HepG2 (cell line): Measurements from ENCODE around the gene DPEP3. TPM values are rescaled to one million over a fixed set of nuclear protein-coding genes. Genes with fewer than 3 reads are reported as not detected.
A peak's percentile ranks its signal among the peaks of the same experiment; 100 is the strongest.

Experiments
- BRCA1 ChIP-seq: sonication (generic); formaldehyde crosslinking; IDR thresholded peaks from 2 replicates; pipeline ENCODE4 v1.4.0; 2020; ENCODE audit warnings: missing genetic modification reagents
- FOSL1 ChIP-seq: sonication (generic); formaldehyde crosslinking; IDR thresholded peaks from 2 replicates; pipeline ENCODE4 v1.9.0; 2021; ENCODE audit warnings: missing genetic modification reagents, borderline replicate concordance
- HMG20B ChIP-seq: conservative IDR thresholded peaks from 2 replicates; pipeline ENCODE4 v1.6.1; 2016; ENCODE audit warnings: missing genetic modification reagents, missing compliant biosample characterization
- KMT2B ChIP-seq: IDR thresholded peaks from 2 replicates; pipeline ENCODE4 v1.6.1; 2016; ENCODE audit warnings: missing genetic modification reagents, missing compliant biosample characterization
- MIER3 ChIP-seq: IDR thresholded peaks from 2 replicates; pipeline ENCODE4 v1.6.1; 2016; ENCODE audit warnings: missing compliant biosample characterization, borderline replicate concordance
- MTA1 ChIP-seq: sonication (generic); formaldehyde crosslinking; IDR thresholded peaks from 2 replicates; pipeline ENCODE4 v1.4.0; 2020; ENCODE audit warnings: missing genetic modification reagents, mild to moderate bottlenecking, borderline replicate concordance
- NAIF1 ChIP-seq: sonication (generic); formaldehyde crosslinking; IDR thresholded peaks from 2 replicates; pipeline ENCODE4 v1.5.0; 2020; ENCODE audit warnings: mild to moderate bottlenecking, missing genetic modification reagents, borderline replicate concordance
- POLR2AphosphoS5 ChIP-seq: IDR thresholded peaks from 2 replicates; pipeline ENCODE4 v1.6.1; 2012; ENCODE audit warnings: low read depth, low read length
- RARA ChIP-seq: IDR thresholded peaks from 2 replicates; pipeline ENCODE4 v1.6.1; 2016; ENCODE audit warnings: missing genetic modification reagents, missing compliant biosample characterization
- RBFOX2 ChIP-seq: fragments of 200-400 bp; formaldehyde crosslinking; IDR thresholded peaks from 2 replicates; pipeline ENCODE4 v1.6.1; 2017; ENCODE audit warnings: low read depth, mild to moderate bottlenecking, low read length
- REXO4 ChIP-seq: sonication (generic); formaldehyde crosslinking; IDR thresholded peaks from 2 replicates; pipeline ENCODE4 v1.8.0; 2022; ENCODE audit warnings: missing genetic modification reagents, mild to moderate bottlenecking, borderline replicate concordance
- SMAD9 ChIP-seq: sonication (generic); formaldehyde crosslinking; IDR thresholded peaks from 2 replicates; pipeline ENCODE4 v1.5.1; 2020; ENCODE audit warnings: mild to moderate bottlenecking, missing genetic modification reagents
- SMARCC2 ChIP-seq: fragments of 450-650 bp; IDR thresholded peaks from 2 replicates; pipeline ENCODE4 v1.6.1; 2017; ENCODE audit warnings: antibody characterized with exemption, mild to moderate bottlenecking
- TOE1 ChIP-seq: sonication (generic); formaldehyde crosslinking; IDR thresholded peaks from 2 replicates; pipeline ENCODE4 v1.4.0; 2020; ENCODE audit warnings: mild to moderate bottlenecking, missing genetic modification reagents
- WIZ ChIP-seq: sonication (generic); formaldehyde crosslinking; IDR thresholded peaks from 2 replicates; pipeline ENCODE4 v1.5.1; 2020; ENCODE audit warnings: mild to moderate bottlenecking, missing genetic modification reagents
- ZNF180 ChIP-seq: sonication (generic); formaldehyde crosslinking; IDR thresholded peaks from 2 replicates; pipeline ENCODE4 v1.4.0; 2020; ENCODE audit warnings: low read depth, missing genetic modification reagents, borderline replicate concordance
- ZNF274 ChIP-seq: sonication (generic); formaldehyde crosslinking; IDR thresholded peaks from 2 replicates; pipeline ENCODE4 v1.5.1; 2020; ENCODE audit warnings: mild to moderate bottlenecking, missing genetic modification reagents
- ZNF282 ChIP-seq: fragments of 450-650 bp; IDR thresholded peaks from 2 replicates; pipeline ENCODE4 v1.6.1; 2018; ENCODE audit not compliant: partially characterized antibody
- ZNF335 ChIP-seq: sonication (generic); formaldehyde crosslinking; IDR thresholded peaks from 2 replicates; pipeline ENCODE4 v1.4.0; 2020; ENCODE audit warnings: missing genetic modification reagents
- ZNF343 ChIP-seq: sonication (generic); formaldehyde crosslinking; IDR thresholded peaks from 2 replicates; pipeline ENCODE4 v1.4.0; 2020; ENCODE audit warnings: mild to moderate bottlenecking, missing genetic modification reagents
- ZNF432 ChIP-seq: sonication (generic); formaldehyde crosslinking; IDR thresholded peaks from 2 replicates; pipeline ENCODE4 v1.5.0; 2020; ENCODE audit warnings: missing genetic modification reagents, mild to moderate bottlenecking, borderline replicate concordance
- ZNF703 ChIP-seq: sonication (generic); formaldehyde crosslinking; IDR thresholded peaks from 2 replicates; pipeline ENCODE4 v1.5.1; 2020; ENCODE audit warnings: missing genetic modification reagents, mild to moderate bottlenecking, moderate library complexity, borderline replicate concordance
- ZNF747 ChIP-seq: sonication (generic); formaldehyde crosslinking; IDR thresholded peaks from 2 replicates; pipeline ENCODE4 v1.8.1; 2023; ENCODE audit warnings: missing genetic modification reagents, mild to moderate bottlenecking, borderline replicate concordance
- ZSCAN31 ChIP-seq: sonication (generic); formaldehyde crosslinking; IDR thresholded peaks from 2 replicates; pipeline ENCODE4 v1.5.0; 2020; ENCODE audit warnings: low read depth, mild to moderate bottlenecking, missing genetic modification reagents
- polyA plus RNA-seq, 8 experiments: library from polyadenylated mRNA; depleted of rRNA in 3 of 8; stranded (reverse) in 7 of 8; unstranded in 1 of 8; fragments of >200 nt; fragmentation: Illumina TruSeq in 4 of 8; extraction: Trizol in 4 of 8; gene quantifications; 2 replicates each; pipeline versions ENCODE4 v1.2.1 to v1.2.3, GENCODE V29; 2011 to 2016; ENCODE audit warnings: low read depth in 4 of 8, missing spikeins in 1 of 8, mixed read lengths in 1 of 8; ENCODE audit not compliant: insufficient read depth in 1 of 8
- total RNA-seq, 5 experiments: library from RNA; depleted of rRNA; stranded (reverse); fragments of >200 nt; fragmentation: Illumina TruSeq; extraction: Trizol; gene quantifications; 2 replicates each; pipeline ENCODE4 v1.2.3, GENCODE V29; 2016; ENCODE audit warnings: low read depth in 1 of 5
- TF ChIP-seq, protein P1 (sequence below), 2 experiments: sonication (generic) in 1 of 2; formaldehyde crosslinking in 1 of 2; IDR thresholded peaks; 2 replicates each; pipeline versions ENCODE4 v1.4.0 to v1.6.1; 2018 to 2020; ENCODE audit warnings: missing genetic modification reagents in 2 of 2, borderline replicate concordance in 1 of 2, low read depth in 1 of 2, mild to moderate bottlenecking in 1 of 2, missing biosample characterization in 1 of 2
- TF ChIP-seq, protein P2 (sequence below): sonication (generic); formaldehyde crosslinking; IDR thresholded peaks from 2 replicates; pipeline ENCODE4 v1.8.1; 2022; ENCODE audit warnings: mild to moderate bottlenecking, missing genetic modification reagents
- TF ChIP-seq, protein P3 (sequence below): IDR thresholded peaks from 2 replicates; pipeline ENCODE4 v1.6.1; 2018; ENCODE audit warnings: missing genetic modification reagents, mild to moderate bottlenecking, missing compliant biosample characterization

Gene DPEP3
- total and polyA plus RNA-seq, 2 of the 13 experiments (the other 11 are each of a cell fraction or from before 2014, with no cell fraction given) = not detected

DNA sequence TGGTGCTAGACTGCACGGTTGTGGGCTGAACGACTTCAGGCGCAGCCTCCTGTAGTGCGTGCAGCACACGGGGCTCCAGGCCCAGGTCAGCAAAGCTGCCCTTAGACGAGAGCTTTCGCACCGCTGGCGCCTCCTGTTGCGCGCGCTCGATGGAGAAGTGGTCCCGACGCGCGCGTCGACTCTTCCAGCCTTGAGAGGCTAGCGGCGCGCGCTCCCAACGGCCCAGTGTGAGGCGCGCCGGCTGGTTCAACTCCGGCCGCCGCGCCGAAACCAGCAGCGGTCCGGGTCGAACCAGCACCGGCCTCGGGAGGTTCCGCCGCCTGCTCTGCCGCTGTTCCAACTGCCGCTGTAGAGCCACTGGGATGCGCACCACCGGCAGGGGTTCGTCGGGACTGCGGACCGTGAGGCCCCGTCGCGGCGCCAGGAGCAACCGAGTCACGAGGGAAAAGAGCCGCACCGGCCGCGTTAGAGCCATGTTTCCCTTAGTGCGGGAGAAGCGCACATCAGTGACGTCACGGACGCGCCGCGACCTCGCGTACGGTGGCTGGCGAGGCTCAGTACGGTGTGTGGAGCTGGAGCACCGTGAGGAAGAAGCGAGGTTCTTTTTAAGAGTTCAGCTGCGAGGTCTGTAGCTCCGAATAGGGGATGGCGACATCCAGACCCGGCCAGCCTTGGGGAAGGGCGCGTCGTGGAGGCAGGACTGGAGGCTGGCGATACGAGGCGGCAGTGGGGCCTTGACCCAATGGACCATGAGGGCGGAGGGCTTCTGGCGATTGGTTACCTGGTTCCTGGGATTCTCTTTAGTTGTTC is 42.6 kb upstream of the DPEP3 start, which contains the start of the genes DDX28 and DUS2 (continued):
- TF ChIP-seq ZNF274 (CRISPR knock-in tag) (peak; percentile 83), NAIF1 (CRISPR knock-in tag) (peak; percentile 25; the same call in 1 of the 2 replicates), MIER3 (peak; percentile 94), BRCA1 (CRISPR knock-in tag) (peak; percentile 34; the same call in 1 of the 2 replicates), TOE1 (CRISPR knock-in tag) (peak; percentile 95; the same call in 1 of the 2 replicates), FOSL1 (CRISPR knock-in tag) (0 out of 2 replicates have a peak, but pooled peaks have one; percentile 8), ZNF282 (no peak), ZNF180 (CRISPR knock-in tag) (no peak; the same call in 1 of the 2 replicates), KMT2B (peak; percentile 100), SMAD9 (CRISPR knock-in tag) (no peak), SMARCC2 (no peak), REXO4 (CRISPR knock-in tag) (peak; percentile 69; the same call in 1 of the 2 replicates), HMG20B (CRISPR knock-in tag) (0 out of 2 replicates have a peak, but pooled peaks have one; percentile 54), ZNF343 (peak; percentile 94), POLR2AphosphoS5 (peak; percentile 92), ZNF335 (CRISPR knock-in tag) (peak; percentile 81), MTA1 (CRISPR knock-in tag) (peak; percentile 83), RBFOX2 (peak; percentile 99), ZNF432 (no peak; the same call in 1 of the 2 replicates), ZSCAN31 (peak; percentile 90), WIZ (CRISPR knock-in tag) (peak; percentile 97), ZNF703 (CRISPR knock-in tag) (no peak; the same call in 1 of the 2 replicates), ZNF747 (peak; percentile 82), RARA (CRISPR knock-in tag) (peak; percentile 74)
- TF ChIP-seq, protein P1, sequence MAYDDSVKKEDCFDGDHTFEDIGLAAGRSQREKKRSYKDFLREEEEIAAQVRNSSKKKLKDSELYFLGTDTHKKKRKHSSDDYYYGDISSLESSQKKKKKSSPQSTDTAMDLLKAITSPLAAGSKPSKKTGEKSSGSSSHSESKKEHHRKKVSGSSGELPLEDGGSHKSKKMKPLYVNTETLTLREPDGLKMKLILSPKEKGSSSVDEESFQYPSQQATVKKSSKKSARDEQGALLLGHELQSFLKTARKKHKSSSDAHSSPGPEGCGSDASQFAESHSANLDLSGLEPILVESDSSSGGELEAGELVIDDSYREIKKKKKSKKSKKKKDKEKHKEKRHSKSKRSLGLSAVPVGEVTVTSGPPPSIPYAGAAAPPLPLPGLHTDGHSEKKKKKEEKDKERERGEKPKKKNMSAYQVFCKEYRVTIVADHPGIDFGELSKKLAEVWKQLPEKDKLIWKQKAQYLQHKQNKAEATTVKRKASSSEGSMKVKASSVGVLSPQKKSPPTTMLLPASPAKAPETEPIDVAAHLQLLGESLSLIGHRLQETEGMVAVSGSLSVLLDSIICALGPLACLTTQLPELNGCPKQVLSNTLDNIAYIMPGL (CRISPR knock-in tag; IDR thresholded peaks at IDR 0.05; ENCODE audit: borderline replicate concordance in 1 of 2, low read depth in 1 of 2) = peak; percentile 97
- TF ChIP-seq, protein P2, sequence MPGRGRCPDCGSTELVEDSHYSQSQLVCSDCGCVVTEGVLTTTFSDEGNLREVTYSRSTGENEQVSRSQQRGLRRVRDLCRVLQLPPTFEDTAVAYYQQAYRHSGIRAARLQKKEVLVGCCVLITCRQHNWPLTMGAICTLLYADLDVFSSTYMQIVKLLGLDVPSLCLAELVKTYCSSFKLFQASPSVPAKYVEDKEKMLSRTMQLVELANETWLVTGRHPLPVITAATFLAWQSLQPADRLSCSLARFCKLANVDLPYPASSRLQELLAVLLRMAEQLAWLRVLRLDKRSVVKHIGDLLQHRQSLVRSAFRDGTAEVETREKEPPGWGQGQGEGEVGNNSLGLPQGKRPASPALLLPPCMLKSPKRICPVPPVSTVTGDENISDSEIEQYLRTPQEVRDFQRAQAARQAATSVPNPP = peak; percentile 97; the same call in 1 of the 2 replicates
- TF ChIP-seq, protein P3, sequence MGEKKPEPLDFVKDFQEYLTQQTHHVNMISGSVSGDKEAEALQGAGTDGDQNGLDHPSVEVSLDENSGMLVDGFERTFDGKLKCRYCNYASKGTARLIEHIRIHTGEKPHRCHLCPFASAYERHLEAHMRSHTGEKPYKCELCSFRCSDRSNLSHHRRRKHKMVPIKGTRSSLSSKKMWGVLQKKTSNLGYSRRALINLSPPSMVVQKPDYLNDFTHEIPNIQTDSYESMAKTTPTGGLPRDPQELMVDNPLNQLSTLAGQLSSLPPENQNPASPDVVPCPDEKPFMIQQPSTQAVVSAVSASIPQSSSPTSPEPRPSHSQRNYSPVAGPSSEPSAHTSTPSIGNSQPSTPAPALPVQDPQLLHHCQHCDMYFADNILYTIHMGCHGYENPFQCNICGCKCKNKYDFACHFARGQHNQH (CRISPR knock-in tag) = peak; percentile 95
